HG03354 (cell line): ENCODE data around the gene PITPNB.

Experiments
- ATAC-seq: cut with Tn5 transposase; IDR thresholded peaks from one replicate; pipeline ENCODE4 v1.9.1; 2021; ENCODE audit warnings: mild to moderate bottlenecking; ENCODE audit not compliant: unreplicated experiment, poor library complexity, severe bottlenecking

PITPNB gene

DNA sequence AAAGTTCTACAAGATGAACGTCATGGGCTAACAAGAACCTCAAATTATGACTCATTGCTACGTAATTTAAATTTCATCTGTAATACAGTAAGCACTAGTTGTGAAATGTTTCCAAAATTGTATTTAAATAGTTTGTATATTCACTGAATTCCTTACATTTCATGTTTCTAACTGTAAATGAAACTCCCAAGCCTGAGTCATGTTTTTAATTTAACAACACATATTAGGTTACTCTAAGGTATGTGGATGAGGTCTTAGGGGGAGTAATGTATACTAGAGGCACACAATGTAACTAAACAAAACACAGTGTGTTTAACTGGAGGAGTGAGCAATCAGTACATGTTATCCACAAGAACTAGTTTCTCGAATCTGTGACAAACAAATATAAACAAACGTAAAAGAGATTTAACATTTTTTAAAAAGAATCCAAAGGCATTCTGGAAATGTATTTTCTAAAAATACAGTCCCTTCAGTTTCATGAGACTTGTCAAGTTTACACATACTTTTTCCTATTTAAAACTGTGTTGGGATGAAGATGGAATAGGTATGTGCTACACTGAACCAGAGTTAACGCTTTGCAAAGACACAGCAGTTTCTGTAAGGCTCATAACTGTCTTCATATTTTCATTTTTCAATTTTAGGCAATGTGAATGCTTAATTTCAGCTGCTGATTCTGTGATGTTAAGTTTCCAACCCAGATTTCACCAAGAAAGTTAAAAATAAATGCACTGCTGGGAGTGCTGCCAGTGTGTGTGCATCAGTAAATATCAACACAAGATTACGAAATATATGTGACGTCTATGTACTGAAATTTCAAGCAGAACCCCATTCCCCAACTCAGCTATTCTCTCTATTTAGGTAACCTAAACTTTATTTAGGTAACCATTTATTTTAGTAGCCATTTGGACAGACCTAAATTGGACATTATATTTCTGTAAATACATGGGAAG is 52.6 kb downstream of the PITPNB start:
- ATAC-seq = no peak

DNA sequence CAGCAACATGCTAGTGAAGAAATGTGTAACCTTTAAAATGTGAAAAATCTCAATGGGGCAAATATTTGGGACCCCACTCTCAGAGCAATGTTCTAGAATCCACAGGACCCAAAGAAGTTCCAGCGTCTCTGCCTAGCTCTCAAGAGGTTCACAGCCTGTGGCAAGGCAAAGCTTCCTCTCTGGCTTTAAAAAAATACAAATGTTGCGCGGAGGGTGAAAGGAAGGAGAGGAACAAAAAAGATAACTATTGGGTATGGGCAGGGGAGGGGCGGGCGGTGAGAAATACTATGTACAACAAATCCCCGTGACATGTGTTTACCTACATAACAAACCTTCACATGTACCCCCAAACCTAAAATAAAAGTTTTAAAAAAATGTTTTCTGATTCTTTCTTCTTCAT is 53.6 kb downstream of the PITPNB start:
- ATAC-seq = no peak

DNA sequence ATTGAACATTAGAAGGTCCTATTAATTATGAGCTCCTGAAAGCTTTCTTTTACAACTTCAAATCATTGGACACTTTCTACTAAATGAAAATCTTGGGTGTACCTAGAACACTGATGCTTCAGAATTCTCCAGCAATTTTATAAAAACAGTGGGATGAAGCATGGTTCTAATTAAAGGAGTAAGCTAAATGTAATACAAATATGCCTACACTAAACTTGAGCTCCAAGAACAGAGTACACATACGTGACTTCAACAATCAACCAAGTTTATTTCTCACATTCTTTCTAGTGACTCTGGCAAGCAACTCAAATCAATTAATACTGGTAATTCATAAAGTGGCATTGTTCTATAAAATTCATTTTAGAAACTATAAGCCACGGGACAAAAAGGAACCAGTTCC is 55.5 kb downstream of the PITPNB start:
- ATAC-seq = no peak

DNA sequence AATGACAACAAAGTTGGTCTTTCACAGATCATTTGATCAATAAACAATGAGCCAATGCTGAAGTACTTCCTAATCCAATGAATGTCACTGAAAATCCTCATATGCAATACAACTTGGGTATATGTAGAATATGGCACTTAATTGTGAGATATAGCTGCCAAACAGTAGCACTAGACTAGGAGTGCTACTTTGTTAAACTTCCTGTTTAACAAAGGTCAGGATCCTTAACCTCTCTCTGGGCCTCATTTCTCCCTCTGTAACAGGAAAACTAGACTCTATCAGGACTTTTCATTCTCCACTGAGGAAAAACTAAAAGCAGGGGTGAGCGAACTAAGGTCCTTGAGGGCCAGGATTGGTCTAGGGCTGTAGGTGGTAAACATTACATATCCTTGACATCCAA is 56.1 kb downstream of the PITPNB start:
- ATAC-seq = no peak

DNA sequence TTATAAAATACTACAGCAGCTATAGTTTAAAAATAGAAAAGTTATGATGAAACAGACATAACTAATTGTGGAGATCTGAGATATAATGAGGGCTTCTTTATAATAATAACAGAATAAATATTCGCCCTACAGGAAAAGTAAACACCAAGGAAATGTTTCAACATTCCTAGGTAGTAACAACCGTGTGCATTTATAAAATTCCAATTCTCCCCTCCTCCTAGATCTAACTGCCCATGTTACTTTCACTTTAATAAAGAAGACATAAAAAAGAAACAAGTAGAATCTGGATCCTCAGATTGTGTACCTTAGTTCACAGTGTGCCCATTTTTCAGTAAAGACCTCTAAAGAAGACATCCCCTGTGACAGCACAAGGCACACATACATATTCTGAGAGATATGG is 59.7 kb downstream of the PITPNB start:
- ATAC-seq = no peak

DNA sequence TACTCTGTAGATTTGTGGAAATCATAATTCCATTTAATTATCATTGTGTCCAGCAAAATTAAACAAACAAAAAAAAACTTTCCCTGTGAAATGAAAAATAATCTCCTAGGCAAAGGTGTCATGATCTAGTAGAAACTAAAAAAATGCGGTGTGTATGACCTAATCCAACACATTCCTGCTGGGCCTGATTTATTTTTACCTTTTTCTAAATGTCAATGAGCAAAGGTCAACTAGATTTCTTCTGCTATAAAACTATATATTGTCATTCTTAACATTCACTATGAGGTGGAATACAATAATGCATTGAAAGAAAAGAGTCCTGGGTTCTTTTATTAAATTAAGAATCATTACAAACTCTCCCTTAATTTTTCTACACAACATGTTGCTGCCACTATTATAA is 60.4 kb downstream of the PITPNB start:
- no peak for ATAC-seq

DNA sequence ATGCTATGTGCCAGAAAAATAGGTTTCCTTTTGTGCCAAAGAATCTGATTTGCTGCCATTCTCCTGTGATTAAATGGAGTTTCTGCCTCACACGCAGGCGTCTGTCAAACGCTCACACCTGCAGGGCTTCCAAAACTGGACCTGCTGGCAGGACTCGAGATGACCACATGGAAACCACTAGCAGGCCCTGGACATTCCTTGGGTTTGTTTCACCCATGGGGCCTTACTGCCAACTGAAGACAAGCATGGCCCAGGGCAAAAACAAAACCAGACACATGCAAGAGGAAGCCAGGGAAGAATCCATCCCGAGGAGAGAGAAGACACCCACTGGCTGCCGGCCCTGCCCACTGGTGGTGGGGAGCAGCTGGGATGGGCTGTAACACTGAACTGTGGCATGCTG is 61.6 kb downstream of the PITPNB start:
- no peak for ATAC-seq

DNA sequence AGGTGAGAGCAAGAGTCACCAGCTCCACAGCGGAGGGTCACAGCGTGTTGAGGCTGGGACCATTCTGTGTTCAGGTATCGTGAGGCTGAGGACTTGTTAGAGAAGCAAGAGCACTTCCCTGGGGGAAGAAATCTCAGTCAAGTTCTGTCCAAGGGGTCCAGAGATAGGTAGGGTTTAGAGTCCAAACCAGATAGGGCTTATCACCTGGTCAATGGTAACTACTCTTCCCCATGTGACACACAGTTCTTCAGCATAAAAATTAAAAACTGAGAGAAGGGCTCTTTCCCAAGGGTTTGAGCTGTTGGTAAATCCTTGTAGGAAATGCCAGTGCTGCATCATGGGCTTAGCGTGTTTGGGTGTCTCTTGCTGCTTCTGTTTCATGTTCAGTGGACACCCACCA is 62.7 kb downstream of the PITPNB start:
- no peak for ATAC-seq

DNA sequence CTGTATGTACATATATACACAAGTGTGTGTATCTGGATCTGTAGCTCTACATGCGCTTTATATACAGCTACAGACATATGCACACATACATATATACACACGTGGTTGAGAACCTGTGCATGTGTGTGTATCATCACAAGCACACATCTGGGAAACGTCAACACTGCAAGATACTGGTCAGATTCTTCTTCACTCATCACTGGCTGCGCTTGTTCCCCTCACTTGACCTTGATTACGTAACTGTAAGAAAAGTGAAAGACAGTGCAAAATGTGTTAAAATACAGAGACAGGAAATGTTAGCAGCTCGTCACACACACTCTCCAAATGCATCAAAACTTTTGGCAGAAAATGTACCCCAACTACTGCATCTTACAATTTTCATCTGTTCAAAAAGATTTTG is 65.6 kb downstream of the PITPNB start:
- ATAC-seq = no peak

DNA sequence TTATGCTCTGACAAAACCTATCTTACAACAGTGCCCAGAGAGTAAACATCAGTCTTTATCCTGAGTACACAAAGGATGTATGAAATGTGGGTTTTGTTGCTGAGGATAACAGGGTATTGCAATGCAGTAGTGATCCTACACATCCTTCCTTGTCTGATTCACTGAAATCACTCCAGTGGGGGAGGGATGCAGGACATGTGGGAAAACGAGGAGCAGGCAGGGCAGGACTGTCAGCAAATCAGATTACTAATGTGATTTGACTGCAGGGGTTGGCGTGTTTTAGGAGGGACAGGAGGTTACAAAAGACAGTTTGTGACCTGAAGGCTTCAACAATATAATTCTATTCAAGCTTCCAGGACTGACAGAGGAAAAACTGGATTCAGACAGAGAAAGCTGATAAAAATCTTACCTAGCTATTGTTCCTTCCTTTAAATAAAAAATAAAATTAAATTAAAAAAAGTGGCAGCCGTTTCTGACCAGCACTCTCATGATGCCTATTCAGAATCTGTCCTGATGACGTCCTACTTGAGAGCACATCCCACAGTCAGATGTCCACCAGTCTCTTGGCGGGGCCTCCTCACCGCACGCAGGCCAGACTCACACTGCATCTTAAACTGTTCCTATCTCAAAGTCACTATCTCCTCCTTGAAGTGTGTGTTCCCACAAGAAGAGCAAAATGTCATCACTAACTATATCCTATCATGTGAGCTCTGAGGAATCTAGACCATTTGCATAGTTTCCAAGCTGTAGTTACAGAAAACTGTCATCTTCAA is 66.9 kb downstream of the PITPNB start:
- ATAC-seq = no peak

DNA sequence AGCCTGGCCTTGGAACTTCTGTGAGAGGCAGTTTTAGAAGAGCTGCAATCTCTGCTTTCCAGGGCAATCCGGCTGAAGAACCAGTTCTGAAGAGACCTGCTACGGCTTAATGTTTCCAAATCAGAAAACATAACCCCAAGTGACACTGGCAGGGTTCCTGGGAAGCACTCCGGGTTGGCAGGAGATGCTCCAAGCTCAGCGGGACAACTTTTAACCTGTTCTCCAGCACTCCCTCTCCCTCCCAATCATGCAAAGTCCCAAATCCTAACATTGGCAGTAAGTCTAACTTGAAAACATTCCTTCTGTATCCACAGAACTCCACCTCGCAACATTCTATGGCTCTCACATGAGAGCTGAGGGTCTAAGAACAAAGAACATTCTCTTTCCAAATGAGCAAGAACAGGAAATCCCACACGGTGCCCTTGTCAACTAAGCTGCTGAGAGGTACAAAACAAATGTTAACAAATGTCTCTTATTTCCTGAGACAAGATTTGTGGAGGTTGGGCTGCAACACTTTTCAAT is 69.0 kb downstream of the PITPNB start:
- ATAC-seq = no peak

DNA sequence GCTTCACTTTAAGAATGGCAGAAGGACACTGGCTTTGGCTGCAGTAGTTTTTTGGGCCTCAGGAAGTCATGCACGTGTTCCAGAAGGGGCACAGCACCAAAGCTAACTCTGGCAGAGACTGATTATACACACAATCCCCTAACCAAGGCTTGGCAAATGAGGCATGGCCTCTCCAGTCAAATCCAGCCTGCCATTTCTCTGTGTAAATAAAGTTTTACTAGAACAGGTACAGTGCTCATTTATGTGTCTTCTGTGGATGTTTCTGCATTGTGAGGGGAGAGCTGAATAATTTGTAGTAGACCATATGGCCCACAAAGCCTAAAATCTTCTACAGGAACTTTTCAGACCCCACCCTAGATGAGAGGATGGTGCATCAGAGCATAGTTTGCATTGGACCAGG is 71.1 kb downstream of the PITPNB start:
- no peak for ATAC-seq

DNA sequence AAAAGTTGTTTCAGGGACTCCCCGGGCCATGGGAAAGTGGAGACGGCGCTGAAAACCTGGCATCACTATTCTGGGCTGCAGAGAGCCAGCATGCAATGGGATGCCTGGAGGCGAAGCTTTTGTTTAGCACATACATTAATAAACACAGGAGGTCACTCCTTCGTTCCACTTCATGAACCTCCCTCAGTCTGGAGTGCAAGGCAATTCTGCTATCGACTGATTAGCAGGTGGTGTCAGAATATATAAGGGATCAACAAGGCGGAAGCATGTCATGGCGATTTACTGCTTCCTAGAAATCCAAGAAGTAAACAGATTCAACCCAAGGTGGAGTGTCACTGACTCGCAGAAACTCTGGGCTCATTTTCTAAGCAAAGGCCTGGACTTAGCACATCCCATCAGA is 72.1 kb downstream of the PITPNB start:
- no peak for ATAC-seq

DNA sequence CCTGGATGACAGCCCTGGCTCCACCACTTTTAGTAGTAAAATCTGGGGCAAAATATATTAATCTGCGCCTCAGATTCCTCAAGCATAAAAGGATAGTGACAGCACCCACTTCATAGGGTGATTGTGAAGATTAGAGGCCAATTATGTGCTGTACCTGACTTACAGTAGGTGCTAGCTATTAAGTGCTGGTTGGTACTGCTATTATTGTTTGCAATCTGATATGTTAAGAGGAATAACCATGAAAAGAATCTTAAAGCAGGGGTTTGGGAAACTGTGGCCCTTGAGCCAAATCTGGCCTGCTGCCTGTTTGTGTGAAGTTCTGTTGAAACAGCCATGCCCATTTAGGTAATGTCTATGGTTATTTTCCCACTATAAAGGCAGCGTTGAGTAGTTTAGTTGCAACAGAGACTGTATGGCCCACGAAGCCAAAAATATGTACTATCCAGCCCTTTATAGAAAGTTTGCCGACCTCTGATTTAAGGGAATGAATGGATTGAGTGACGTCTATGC is 72.8 kb downstream of the PITPNB start:
- no peak for ATAC-seq

DNA sequence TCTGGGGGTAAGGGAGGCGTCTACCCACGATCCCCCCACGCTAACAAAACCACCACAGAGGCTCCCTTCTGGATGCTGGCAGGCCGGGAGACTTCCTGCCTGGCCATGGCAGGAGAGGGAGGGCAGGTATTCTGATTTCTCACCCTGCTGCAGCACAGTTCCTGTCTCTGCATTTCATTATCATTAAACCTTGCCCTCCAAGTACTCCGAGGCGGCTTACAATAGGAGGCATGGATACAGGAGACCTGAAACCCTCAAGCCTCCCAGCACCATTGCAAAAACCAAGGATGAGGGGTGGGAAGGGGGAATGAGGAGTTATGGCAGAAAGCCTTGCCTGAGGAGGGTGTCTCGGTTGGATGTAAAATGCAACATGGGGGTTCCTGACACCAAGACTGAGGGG is 73.4 kb downstream of the PITPNB start:
- ATAC-seq = no peak

DNA sequence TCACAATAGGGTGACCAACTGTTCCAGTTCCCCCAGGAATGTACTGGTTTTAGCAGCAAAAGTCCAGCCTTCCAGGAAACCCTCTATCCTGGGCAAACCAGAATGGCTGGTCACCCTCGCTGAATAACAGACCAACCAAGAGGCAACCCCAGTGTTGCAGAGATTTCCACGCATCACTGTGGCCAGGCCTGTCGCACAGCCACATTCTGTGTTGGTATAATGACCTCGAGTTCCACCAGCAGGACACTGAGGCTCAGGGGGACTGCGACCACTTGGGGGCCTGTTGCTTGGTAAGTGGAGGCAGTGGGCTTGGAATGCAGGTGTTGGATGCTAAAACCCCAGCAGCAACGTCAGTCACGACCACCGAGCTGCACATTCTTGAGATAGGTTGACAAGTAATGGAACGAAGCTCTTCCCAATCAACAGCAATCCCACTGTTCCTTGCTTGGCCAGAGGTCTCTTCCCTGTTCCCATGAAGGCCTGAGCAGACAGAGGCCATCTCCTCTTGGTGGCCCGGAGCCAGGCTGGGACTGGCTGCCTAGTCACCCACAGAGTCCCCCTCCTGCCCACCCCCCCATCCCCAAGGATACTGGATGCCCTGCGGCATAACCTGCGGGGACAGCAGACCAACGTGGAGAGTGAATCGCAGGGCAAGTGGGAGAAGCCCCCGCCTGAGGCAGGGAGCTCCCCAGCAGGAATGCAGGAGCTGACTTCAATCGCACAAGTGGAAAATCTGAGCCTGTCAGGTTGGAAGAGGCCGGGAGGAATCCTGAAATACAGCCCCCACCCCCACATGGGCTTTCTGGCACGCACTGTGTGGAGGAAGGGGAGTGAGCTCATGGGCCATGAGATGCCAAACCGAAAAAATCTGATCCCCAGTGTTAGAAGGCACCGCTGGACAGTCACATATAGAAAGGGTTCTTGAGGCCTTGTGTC is 74.1 kb downstream of the PITPNB start:
- ATAC-seq = no peak

DNA sequence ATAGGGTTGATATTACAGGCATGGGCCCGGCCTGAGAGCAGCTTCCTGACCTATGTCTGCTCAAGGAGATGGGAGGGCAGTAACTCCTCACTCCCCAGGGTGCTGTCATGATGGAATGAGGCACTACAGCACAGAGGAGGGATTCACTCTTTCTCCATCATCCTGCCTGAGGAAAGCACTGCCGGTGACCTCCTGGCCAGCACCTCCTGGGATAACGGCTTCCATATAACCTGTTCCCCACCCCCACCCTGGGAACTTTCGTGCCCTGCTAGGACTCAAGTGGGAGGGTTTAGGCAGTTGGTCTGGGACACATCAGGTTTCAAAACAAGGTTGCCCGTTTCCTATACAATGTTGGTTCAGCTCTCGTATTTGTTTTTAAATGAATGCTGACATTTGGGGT is 74.8 kb downstream of the PITPNB start:
- no peak for ATAC-seq

DNA sequence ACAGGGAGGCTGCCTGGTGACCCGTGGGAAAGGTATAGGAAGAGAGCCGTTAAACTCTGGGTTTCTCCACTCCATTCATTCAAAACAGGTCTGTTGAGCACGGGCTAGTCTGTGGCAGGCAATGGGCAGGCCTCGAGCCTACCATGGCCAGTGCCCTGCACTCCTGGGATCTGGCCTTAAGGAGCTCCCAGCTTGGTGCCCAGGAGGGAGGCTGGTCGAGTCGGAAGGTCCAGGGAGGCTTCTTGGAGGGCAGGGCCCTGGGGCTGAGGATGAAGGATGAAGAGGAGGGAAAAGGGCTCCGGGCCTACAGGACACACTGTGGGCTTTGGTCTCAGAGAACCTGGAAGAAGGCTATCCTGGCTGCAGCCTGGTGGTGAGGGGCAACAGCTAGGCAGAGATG is 75.6 kb downstream of the PITPNB start:
- ATAC-seq = no peak

DNA sequence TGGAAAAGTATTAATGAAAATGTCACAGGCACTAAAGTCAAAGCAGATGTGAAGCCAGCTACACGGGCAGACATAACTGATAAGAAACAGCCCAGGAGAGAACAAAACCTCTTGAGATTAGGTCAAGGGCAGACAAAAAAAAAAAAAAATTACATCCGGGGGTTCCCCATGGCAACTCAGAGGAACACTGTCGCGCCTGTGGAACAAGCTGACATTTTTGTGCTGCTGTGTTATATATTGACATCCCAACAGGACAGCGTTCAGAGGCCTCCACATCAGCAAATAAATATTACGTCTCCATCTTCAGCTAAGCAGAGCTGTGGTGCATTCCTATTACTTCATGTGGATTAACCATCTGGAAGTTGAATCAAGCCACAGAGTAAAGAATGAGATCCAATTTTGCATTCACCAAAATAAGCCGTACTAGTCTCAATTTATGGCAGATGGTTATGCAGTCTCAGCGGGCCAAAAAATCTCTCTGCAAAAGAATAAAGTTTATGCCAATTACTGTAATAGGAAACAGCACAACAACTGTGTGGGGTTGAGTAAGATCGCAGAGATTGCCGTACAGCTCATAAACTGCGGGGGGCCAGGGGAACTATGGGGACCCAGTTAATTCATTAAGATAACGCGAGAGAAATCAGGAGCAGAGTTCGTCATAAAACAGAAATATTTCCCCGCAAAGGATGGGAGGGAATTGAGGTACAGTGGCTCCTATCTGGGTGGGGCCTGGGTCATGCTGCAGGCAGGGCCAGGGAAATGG is 76.2 kb downstream of the PITPNB start:
- ATAC-seq = no peak
